ENCODE data around the gene THAP8. TPM values are rescaled to one million over a fixed set of nuclear protein-coding genes. Genes with fewer than 3 reads are reported as not detected.

The THAP8 gene
- total RNA-seq, 1 experiment from 2014 or later = 7.6 TPM

- peaks cover 59% of the 10 kb centered on the region for H3K36me3 Mint-ChIP-seq (ENCODE audit: insufficient read depth, unreplicated experiment)
- DNase-seq = no peak
- no TSS peak for BruUV-seq (replicated peaks)
- H3K27me3 ChIP-seq (replicated peaks; ENCODE audit: control insufficient read depth, insufficient read depth, low read length) = no peaks in the 10 kb centered on the region
- ChIA-PET POLR2A (interaction anchor here (0.6 kb wide), 1 partner anchor 46 kb away, joined by 4 read pairs; no protein-coding TSS in a partner anchor), CTCF (no interaction called here)
- H3K4me1 ChIP-seq = no peaks in the 10 kb centered on the region
- no peak overlapping the region for H3K4me3 Mint-ChIP-seq (ENCODE audit: unreplicated experiment)
- no peaks in the 10 kb centered on the region; the same call in none of the 2 replicates for H3K36me3 ChIP-seq (ENCODE audit: control insufficient read depth, insufficient read depth, low read length)
- H3K9me3 ChIP-seq = no peaks in the 10 kb centered on the region
- intact Hi-C loops (cut with micrococcal nuclease; ENCODE audit: unreplicated experiment) = no loop called here
- H3K4me1 Mint-ChIP-seq (ENCODE audit: low read depth, unreplicated experiment) = no peaks in the 10 kb centered on the region
- TF ChIP-seq CTCF (IDR thresholded peaks at IDR 0.05; ENCODE audit: insufficient read depth in 1 of 2, low read depth in 1 of 2, low read length in 1 of 2, severe bottlenecking in 1 of 2, unreplicated experiment in 1 of 2) = no peak
- no peaks in the 10 kb centered on the region for H3K9me3 Mint-ChIP-seq (ENCODE audit: unreplicated experiment)
- no peaks in the 10 kb centered on the region for H3K27me3 Mint-ChIP-seq (ENCODE audit: insufficient read depth, unreplicated experiment)
- H3K4me3 ChIP-seq (ENCODE audit: low read depth, low read length) = no peak overlapping the region
- H3K27ac Mint-ChIP-seq (ENCODE audit: unreplicated experiment) = no peak overlapping the region
Measured at GRCh38 chr19:36081894-36082293, 27.8 kb upstream of the THAP8 start.

GRCh38 chr19:36081385-36081784 is 27.3 kb upstream of the THAP8 start:
- H3K4me1 ChIP-seq = no peaks in the 10 kb centered on the region
- H3K9me3 ChIP-seq = no peaks in the 10 kb centered on the region
- no TSS peak for BruUV-seq (replicated peaks)
- Mint-ChIP-seq H3K27me3 (ENCODE audit: insufficient read depth, unreplicated experiment) (no peaks in the 10 kb centered on the region), H3K36me3 (ENCODE audit: insufficient read depth, unreplicated experiment) (peaks cover 55% of the 10 kb centered on the region), H3K4me3 (ENCODE audit: unreplicated experiment) (no peak overlapping the region), H3K9me3 (ENCODE audit: unreplicated experiment) (no peaks in the 10 kb centered on the region), H3K27ac (ENCODE audit: unreplicated experiment) (no peak overlapping the region), H3K4me1 (ENCODE audit: low read depth, unreplicated experiment) (no peaks in the 10 kb centered on the region)
- TF ChIP-seq CTCF (IDR thresholded peaks at IDR 0.05; ENCODE audit: insufficient read depth in 1 of 2, low read depth in 1 of 2, low read length in 1 of 2, severe bottlenecking in 1 of 2, unreplicated experiment in 1 of 2) = no peak
- intact Hi-C loops (cut with micrococcal nuclease; ENCODE audit: unreplicated experiment) = no loop called here
- H3K36me3 ChIP-seq (ENCODE audit: control insufficient read depth, insufficient read depth, low read length) = no peaks in the 10 kb centered on the region; the same call in none of the 2 replicates
- no peak for DNase-seq
- H3K4me3 ChIP-seq (ENCODE audit: low read depth, low read length) = no peak overlapping the region
- no peaks in the 10 kb centered on the region for H3K27me3 ChIP-seq (replicated peaks; ENCODE audit: control insufficient read depth, insufficient read depth, low read length)
- ChIA-PET CTCF (no interaction called here), POLR2A (no interaction called here)

GRCh38 chr19:36079389-36079945 is 25.4 kb upstream of the THAP8 start:
- ChIA-PET CTCF (no interaction called here), POLR2A (no interaction called here)

More at GRCh38 chr19:36079389-36079945, 25.4 kb upstream of the THAP8 start:
- Histone ChIP-seq H3K27me3 (replicated peaks; ENCODE audit: control insufficient read depth, insufficient read depth, low read length) (no peaks in the 10 kb centered on the region), H3K4me3 (ENCODE audit: low read depth, low read length) (no peak overlapping the region), H3K36me3 (ENCODE audit: control insufficient read depth, insufficient read depth, low read length) (no peaks in the 10 kb centered on the region; the same call in none of the 2 replicates), H3K4me1 (no peaks in the 10 kb centered on the region), H3K9me3 (no peaks in the 10 kb centered on the region)
- Mint-ChIP-seq H3K27me3 (ENCODE audit: insufficient read depth, unreplicated experiment) (no peaks in the 10 kb centered on the region), H3K4me1 (ENCODE audit: low read depth, unreplicated experiment) (no peaks in the 10 kb centered on the region), H3K36me3 (ENCODE audit: insufficient read depth, unreplicated experiment) (peaks cover 62% of the 10 kb centered on the region), H3K9me3 (ENCODE audit: unreplicated experiment) (no peaks in the 10 kb centered on the region), H3K4me3 (ENCODE audit: unreplicated experiment) (no peak overlapping the region), H3K27ac (ENCODE audit: unreplicated experiment) (no peak overlapping the region)
- DNase-seq = no peak
- intact Hi-C loops (cut with micrococcal nuclease; ENCODE audit: unreplicated experiment) = no loop called here
- no TSS peak for BruUV-seq (replicated peaks)
- TF ChIP-seq CTCF (IDR thresholded peaks at IDR 0.05; ENCODE audit: insufficient read depth in 1 of 2, low read depth in 1 of 2, low read length in 1 of 2, severe bottlenecking in 1 of 2, unreplicated experiment in 1 of 2) = no peak

Data from Caco-2 (cell line).